ENCODE measurements around the gene SLC48A1.

SLC48A1 gene

DNA sequence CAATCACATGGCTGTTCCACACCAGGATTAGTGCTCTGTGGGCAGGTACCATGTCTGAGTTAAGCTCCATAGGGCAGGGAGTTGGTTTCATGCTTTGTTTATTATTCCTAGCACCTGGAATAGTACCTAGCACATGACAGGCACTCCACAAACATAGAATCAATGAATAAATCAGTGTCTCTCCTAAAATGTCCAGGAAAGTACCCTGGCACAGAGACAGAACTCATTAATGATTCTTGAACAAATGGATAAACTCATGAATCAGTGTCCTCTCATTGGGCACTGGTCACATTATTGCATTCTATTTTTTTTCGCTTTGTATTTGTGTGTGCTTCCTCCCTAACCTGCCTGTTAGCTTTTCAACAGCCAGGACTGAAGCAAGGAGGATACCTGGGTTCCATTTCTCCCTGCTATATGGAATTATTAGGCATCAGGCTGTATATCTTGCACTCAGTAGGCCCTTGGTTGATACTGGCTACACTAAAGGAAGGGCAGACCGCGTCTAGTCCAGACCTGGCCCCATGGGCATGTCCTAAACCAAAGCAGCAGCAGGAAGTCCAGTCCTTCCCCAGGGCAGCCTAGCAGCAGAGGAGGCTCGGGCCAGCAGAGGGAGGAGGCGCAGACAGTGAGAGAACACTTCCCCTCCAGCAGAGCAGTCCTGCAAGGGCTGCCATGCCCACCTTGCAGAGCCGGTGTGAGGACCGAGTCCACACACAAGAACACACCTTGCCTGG, 28.3 kb downstream of the SLC48A1 start:
- DNase-seq: no peak
- in situ Hi-C loops (cut with HindIII; ENCODE audit: low pct_ligation_motif_present, low sequenced_read_pairs): no loop called here
- no peaks in the 10 kb centered on the region for H3K27me3 ChIP-seq (replicated peaks)
- no peak overlapping the region for H3K4me3 ChIP-seq (ENCODE audit: low read depth, low read length)
- H3K36me3 ChIP-seq (replicated peaks): peaks cover 34% of the 10 kb centered on the region
- H3K27ac ChIP-seq: no peak overlapping the region
- TF ChIP-seq, protein P1, sequence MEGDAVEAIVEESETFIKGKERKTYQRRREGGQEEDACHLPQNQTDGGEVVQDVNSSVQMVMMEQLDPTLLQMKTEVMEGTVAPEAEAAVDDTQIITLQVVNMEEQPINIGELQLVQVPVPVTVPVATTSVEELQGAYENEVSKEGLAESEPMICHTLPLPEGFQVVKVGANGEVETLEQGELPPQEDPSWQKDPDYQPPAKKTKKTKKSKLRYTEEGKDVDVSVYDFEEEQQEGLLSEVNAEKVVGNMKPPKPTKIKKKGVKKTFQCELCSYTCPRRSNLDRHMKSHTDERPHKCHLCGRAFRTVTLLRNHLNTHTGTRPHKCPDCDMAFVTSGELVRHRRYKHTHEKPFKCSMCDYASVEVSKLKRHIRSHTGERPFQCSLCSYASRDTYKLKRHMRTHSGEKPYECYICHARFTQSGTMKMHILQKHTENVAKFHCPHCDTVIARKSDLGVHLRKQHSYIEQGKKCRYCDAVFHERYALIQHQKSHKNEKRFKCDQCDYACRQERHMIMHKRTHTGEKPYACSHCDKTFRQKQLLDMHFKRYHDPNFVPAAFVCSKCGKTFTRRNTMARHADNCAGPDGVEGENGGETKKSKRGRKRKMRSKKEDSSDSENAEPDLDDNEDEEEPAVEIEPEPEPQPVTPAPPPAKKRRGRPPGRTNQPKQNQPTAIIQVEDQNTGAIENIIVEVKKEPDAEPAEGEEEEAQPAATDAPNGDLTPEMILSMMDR (IDR thresholded peaks at IDR 0.05; ENCODE audit: low read depth, low read length, missing control alignments): peak; percentile 60

DNA sequence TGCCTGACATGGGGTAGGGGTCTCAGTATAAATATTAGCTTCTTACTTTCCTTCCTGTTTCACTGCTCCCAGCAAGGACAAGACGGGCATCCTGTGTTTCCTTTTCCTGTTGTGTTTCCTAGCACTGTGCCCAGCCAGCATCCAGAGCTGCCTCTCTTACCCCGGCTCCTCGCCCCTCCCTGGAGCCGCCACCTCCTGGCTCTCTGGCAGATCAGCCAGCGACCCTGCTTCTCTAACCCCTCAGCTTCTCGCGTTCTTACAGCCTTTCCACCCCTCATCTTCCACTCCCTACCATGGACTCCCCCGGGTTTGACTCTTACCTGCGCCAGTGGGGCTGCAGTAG, 28.8 kb downstream of the SLC48A1 start:
- TF ChIP-seq, protein P1 (IDR thresholded peaks at IDR 0.05; ENCODE audit: low read depth, low read length, missing control alignments): no peak
- in situ Hi-C loops (cut with HindIII; ENCODE audit: low pct_ligation_motif_present, low sequenced_read_pairs): no loop called here
- Histone ChIP-seq H3K4me3 (ENCODE audit: low read depth, low read length) (no peak overlapping the region), H3K36me3 (replicated peaks) (peaks cover 29% of the 10 kb centered on the region), H3K27ac (no peak overlapping the region), H3K27me3 (replicated peaks) (no peaks in the 10 kb centered on the region)
- no peak for DNase-seq

DNA sequence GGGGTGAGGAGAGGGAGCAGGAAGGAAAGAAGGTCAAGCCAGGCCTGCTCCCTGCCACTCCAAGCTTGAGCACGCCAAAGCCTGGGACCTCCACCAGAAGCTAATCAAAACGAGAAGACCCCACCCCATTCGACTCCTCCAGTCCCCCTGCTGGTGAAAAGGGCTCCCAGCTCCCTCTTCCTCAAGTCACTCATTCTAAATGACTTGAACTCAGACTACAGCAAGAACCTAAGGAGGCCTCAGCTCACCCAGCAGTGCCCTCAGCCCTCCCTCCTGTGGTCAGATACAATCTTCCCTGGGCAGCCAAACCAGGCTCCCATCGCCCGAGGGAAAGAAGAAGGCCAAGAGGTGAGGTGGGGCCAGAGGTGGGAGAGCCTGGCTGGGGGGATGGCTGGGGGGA, 29.3 kb downstream of the SLC48A1 start:
- H3K36me3 ChIP-seq (replicated peaks): peaks cover 26% of the 10 kb centered on the region
- no peak overlapping the region for H3K4me3 ChIP-seq (ENCODE audit: low read depth, low read length)
- no peak overlapping the region for H3K27ac ChIP-seq
- H3K27me3 ChIP-seq (replicated peaks): no peaks in the 10 kb centered on the region
- DNase-seq: no peak
- TF ChIP-seq, protein P1 (IDR thresholded peaks at IDR 0.05; ENCODE audit: low read depth, low read length, missing control alignments): peak; percentile 60
- in situ Hi-C loops (cut with HindIII; ENCODE audit: low pct_ligation_motif_present, low sequenced_read_pairs): no loop called here

DNA sequence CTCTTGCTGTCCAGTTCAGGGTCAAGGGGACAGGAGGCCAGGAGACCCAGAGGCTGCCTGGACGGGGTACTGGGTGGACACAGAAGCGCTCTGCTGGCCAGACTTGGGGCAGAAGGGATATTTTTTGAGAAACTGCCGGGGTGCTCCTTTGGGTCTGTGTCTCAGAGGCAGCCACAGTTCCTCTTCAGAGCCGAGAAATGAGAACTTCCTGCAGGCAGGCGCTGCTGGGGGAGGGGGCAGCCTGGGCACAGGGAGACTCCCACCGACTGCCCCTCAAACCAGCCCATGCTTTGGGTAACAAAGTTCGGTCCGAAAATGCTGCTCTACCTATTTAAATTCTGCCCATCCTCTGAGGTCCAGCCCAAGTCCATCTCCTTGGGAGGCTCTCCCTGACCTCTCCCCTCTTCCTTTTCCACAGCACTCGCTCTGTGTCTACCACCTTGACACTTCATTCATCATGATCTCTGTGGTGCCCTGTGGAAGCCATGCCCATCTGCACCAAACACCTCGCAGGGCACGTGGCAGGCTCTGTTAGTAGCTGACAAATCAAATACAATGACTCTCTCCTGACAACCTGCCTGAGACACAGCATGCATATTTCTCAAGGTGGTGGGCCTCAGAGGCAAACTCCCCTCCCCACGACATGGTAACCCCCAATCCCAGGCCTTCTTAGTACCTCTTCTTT, 30.3 kb downstream of the SLC48A1 start:
- Histone ChIP-seq H3K36me3 (replicated peaks) (peaks cover 19% of the 10 kb centered on the region), H3K27me3 (replicated peaks) (no peaks in the 10 kb centered on the region), H3K4me3 (ENCODE audit: low read depth, low read length) (no peak overlapping the region), H3K27ac (no peak overlapping the region)
- DNase-seq: no peak
- in situ Hi-C loops (cut with HindIII; ENCODE audit: low pct_ligation_motif_present, low sequenced_read_pairs): no loop called here
- TF ChIP-seq, protein P1 (IDR thresholded peaks at IDR 0.05; ENCODE audit: low read depth, low read length, missing control alignments): no peak

DNA sequence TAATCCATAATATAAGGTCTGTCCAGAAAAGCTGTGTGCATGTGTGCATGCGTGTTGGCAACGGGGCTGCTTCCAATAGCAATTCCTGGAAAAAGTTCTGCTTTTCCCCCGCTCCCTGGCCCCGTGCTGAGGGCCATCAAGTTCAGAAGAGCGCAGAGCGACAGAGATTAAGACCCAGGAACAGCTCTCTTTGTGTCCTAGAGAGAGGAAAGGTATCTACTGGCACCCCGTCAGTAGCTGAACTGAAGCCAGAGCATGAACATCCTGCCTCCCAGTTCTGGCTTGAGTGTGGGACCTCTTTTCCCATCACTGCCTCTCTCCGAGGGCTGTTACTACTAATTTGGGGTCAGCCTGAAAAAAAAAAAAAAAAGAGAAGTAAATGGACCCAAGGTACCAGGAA, 31.1 kb downstream of the SLC48A1 start:
- peaks cover 16% of the 10 kb centered on the region for H3K36me3 ChIP-seq (replicated peaks)
- in situ Hi-C loops (cut with HindIII; ENCODE audit: low pct_ligation_motif_present, low sequenced_read_pairs): no loop called here
- TF ChIP-seq, protein P1 (IDR thresholded peaks at IDR 0.05; ENCODE audit: low read depth, low read length, missing control alignments): no peak
- no peak overlapping the region for H3K27ac ChIP-seq
- no peaks in the 10 kb centered on the region for H3K27me3 ChIP-seq (replicated peaks)
- DNase-seq: no peak
- no peak overlapping the region for H3K4me3 ChIP-seq (ENCODE audit: low read depth, low read length)

All from brain microvascular endothelial cell (primary cell).